ENCODE measurements around the gene RAET1E. TPM values are rescaled to one million over a fixed set of nuclear protein-coding genes. Genes with fewer than 3 reads are reported as not detected.
"Not testable (repeated sequence)": the region's sequence is repeated elsewhere in the genome, so short reads cannot be mapped to it uniquely, and the experiment has no call there.

RAET1E gene
- total RNA-seq, 1 donor from 2014 or later: 4.1 TPM

GRCh38 chr6:149862922-149863697, 34.8 kb downstream of the RAET1E start:
- DNase-seq (ENCODE audit: low read depth): peak; percentile 94

- DNase-seq (ENCODE audit: low read depth): not testable (repeated sequence)
Observed at GRCh38 chr6:149862424-149862738, 35.5 kb downstream of the RAET1E start.

GRCh38 chr6:149861603-149862423, 36.1 kb downstream of the RAET1E start:
- peak; percentile 25 for DNase-seq (ENCODE audit: low read depth)

GRCh38 chr6:149860834-149861602, 36.9 kb downstream of the RAET1E start:
- no peak for DNase-seq (ENCODE audit: low read depth)

- DNase-seq (ENCODE audit: low read depth): no peak
Observed at GRCh38 chr6:149860513-149860833, 37.4 kb downstream of the RAET1E start.

- no peak for DNase-seq (ENCODE audit: low read depth)
Observed at GRCh38 chr6:149859938-149860337, 38.0 kb downstream of the RAET1E start.

- peak; percentile 53 for DNase-seq (ENCODE audit: low read depth)
Observed at GRCh38 chr6:149859368-149859767, 38.5 kb downstream of the RAET1E start.

GRCh38 chr6:149857541-149857940, 40.4 kb downstream of the RAET1E start:
- no peak for DNase-seq (ENCODE audit: low read depth)

- no peak for DNase-seq (ENCODE audit: low read depth)
Observed at GRCh38 chr6:149856256-149856994, 41.5 kb downstream of the RAET1E start.

GRCh38 chr6:149855741-149856140, 42.2 kb downstream of the RAET1E start:
- DNase-seq (ENCODE audit: low read depth): no peak

GRCh38 chr6:149855040-149855654, 42.8 kb downstream of the RAET1E start:
- no peak for DNase-seq (ENCODE audit: low read depth)

GRCh38 chr6:149854532-149854931, 43.4 kb downstream of the RAET1E start:
- no peak for DNase-seq (ENCODE audit: low read depth)

GRCh38 chr6:149854017-149854416, 43.9 kb downstream of the RAET1E start:
- DNase-seq (ENCODE audit: low read depth): not testable (repeated sequence)

- DNase-seq (ENCODE audit: low read depth): no peak
Observed at GRCh38 chr6:149852881-149853280, 45.0 kb downstream of the RAET1E start.

GRCh38 chr6:149852180-149852579, 45.7 kb downstream of the RAET1E start:
- DNase-seq (ENCODE audit: low read depth): peak; percentile 52

GRCh38 chr6:149851461-149852110, 46.3 kb downstream of the RAET1E start:
- DNase-seq (ENCODE audit: low read depth): no peak

GRCh38 chr6:149848343-149848742, 49.6 kb downstream of the RAET1E start:
- DNase-seq (ENCODE audit: low read depth): not testable (repeated sequence)
